ENCODE results near the gene AMZ1. TPM values are rescaled to one million over a fixed set of nuclear protein-coding genes. Genes with fewer than 3 reads are reported as not detected.
A peak's percentile ranks its signal among the peaks of the same experiment; 100 is the strongest.
"Not testable (repeated sequence)": the region's sequence is repeated elsewhere in the genome, so short reads cannot be mapped to it uniquely, and the experiment has no call there.

Gene AMZ1
- total RNA-seq, 2 experiments from 2014 or later, result 0.29 to 0.40 TPM

- peak; percentile 41 for ATAC-seq
- DNase-seq; H3K4me1 Mint-ChIP-seq; H3K27ac Mint-ChIP-seq; H3K9me3 Mint-ChIP-seq (ENCODE audit: low read depth); H3K36me3 Mint-ChIP-seq; H3K4me3 Mint-ChIP-seq: not testable (repeated sequence)
- peaks cover 30% of the 10 kb centered on the region for H3K27me3 Mint-ChIP-seq
- CTCF ChIA-PET, result interaction anchor here (1.1 to 4.0 kb wide), 5 partner anchors 8 to 201 kb away, joined by 4 to 41 read pairs (median 10); no protein-coding TSS in a partner anchor
These were observed 8.6 kb upstream of the AMZ1 start for GRCh38 chr7:2679135-2680127.

DNA sequence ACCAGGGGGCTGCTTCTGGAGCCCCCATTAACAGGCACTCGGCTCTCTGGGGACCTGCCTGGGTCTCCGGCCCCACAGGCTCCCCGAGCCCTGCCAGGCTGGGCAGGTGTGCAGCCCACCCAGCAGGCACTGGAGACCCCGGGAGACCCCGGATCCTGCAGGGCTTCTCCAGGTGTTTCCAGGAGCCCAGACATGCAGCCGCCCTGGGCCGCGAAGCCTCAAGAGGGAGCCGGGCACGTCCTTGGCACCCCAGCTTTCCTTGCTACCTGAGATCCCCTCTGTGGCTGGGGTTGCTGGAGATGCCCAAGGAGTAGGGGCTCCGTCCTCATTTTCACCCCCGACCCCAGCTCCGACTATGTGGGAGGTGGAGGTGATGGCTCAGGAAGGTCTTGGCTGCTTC, 7.7 kb upstream of the AMZ1 start:
- Mint-ChIP-seq H3K4me3 (no peak overlapping the region), H3K4me1 (no peaks in the 10 kb centered on the region), H3K27me3 (peaks cover 30% of the 10 kb centered on the region), H3K27ac (no peak overlapping the region), H3K36me3 (no peaks in the 10 kb centered on the region), H3K9me3 (ENCODE audit: low read depth) (no peaks in the 10 kb centered on the region)
- CTCF ChIA-PET, result interaction anchor here (1.1 to 4.0 kb wide), 9 partner anchors 9 to 210 kb away, joined by 4 to 41 read pairs (median 8); no protein-coding TSS in a partner anchor
- ATAC-seq (no peak), DNase-seq (no peak)

GRCh38 chr7:2680792-2681490, 7.1 kb upstream of the AMZ1 start:
- no peaks in the 10 kb centered on the region for H3K4me1 Mint-ChIP-seq
- CTCF ChIA-PET, result interaction anchor here (1.2 to 4.0 kb wide), 11 partner anchors 9 to 211 kb away, joined by 3 to 41 read pairs (median 7); no protein-coding TSS in a partner anchor
- no peak overlapping the region for H3K27ac Mint-ChIP-seq
- H3K9me3 Mint-ChIP-seq (ENCODE audit: low read depth), result no peaks in the 10 kb centered on the region
- no peaks in the 10 kb centered on the region for H3K36me3 Mint-ChIP-seq
- DNase-seq (peak; percentile 64), ATAC-seq (peak; percentile 60)
- peaks cover 32% of the 10 kb centered on the region for H3K27me3 Mint-ChIP-seq
- no peak overlapping the region for H3K4me3 Mint-ChIP-seq

- ATAC-seq (no peak), DNase-seq (no peak)
- Mint-ChIP-seq H3K9me3 (ENCODE audit: low read depth) (no peaks in the 10 kb centered on the region), H3K27me3 (peaks cover 43% of the 10 kb centered on the region), H3K4me1 (no peaks in the 10 kb centered on the region), H3K36me3 (no peaks in the 10 kb centered on the region), H3K4me3 (no peak overlapping the region), H3K27ac (no peak overlapping the region)
- CTCF ChIA-PET, result interaction anchor here (1.0 to 4.0 kb wide), 10 partner anchors 8 to 230 kb away, joined by 3 to 41 read pairs (median 6); no protein-coding TSS in a partner anchor
These were observed 5.8 kb upstream of the AMZ1 start for GRCh38 chr7:2681929-2682799.

GRCh38 chr7:2684501-2684900, 3.5 kb upstream of the AMZ1 start:
- Mint-ChIP-seq H3K4me3 (no peak overlapping the region), H3K27ac (no peak overlapping the region), H3K27me3 (peaks cover 57% of the 10 kb centered on the region), H3K9me3 (ENCODE audit: low read depth) (no peaks in the 10 kb centered on the region), H3K4me1 (peaks cover 10% of the 10 kb centered on the region), H3K36me3 (no peaks in the 10 kb centered on the region)
- DNase-seq (no peak), ATAC-seq (no peak)
- CTCF ChIA-PET, result interaction anchor here (0.6 to 10.4 kb wide), 4 partner anchors 14 to 26 kb away, joined by 3 to 70 read pairs (median 7); no protein-coding TSS in a partner anchor

DNA sequence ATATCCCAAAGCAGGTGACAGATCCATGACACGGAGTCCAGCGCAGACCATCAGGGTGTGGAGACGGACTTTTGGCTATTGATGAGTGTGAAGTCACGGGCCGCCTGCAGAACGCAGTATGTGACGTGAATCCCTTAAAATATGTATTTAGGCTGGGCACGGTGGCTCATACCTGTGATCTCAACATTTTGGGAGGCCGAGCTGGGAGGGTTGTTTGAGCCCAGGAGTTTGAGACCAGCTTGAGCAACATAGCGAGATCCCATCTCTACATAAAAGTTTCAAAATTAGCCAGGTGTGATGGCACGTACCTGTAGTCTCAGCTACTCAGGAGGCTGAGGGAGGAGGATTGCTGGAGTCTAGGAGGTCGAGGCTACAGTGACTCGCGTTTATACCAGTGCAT, 1.9 kb upstream of the AMZ1 start:
- Mint-ChIP-seq H3K4me3 (no peak overlapping the region), H3K36me3 (no peaks in the 10 kb centered on the region), H3K9me3 (ENCODE audit: low read depth) (no peaks in the 10 kb centered on the region), H3K27ac (no peak overlapping the region), H3K4me1 (peaks cover 26% of the 10 kb centered on the region), H3K27me3 (peaks cover 67% of the 10 kb centered on the region)
- ATAC-seq (no peak), DNase-seq (no peak)
- CTCF ChIA-PET, result interaction anchor here (0.9 to 10.4 kb wide), 3 partner anchors 13 to 24 kb away, joined by 4 to 70 read pairs (median 11); no protein-coding TSS in a partner anchor

DNA sequence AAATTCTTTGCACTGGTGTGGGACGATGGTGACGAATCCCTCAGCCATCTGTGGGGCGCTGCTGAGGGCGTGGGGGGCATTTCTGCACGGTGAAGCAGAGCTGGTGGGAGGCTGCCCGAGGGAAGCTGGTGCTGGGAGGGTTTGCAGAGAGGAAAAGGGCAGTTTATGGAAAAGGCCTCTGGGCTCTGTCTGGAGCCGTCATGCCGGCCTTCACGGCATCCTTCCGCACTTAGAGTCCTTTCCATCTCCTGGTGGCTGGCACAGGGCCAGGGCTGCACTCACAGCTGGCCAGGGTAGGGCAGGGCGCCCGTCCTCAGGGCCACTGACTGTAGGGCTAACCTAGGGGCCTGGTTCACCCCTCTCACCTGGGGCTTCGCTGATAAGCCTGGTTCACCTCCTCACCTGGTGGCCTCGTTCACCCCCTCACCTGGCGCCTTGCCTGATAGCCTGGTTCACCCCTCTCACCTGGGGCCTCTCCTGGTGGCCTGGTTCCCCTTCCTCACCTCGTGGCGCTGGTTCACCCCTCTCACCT, 598 bp upstream of the AMZ1 start:
- CTCF ChIA-PET, result interaction anchor here (2.5 to 10.4 kb wide), 2 partner anchors 17 to 23 kb away, joined by 11 to 70 read pairs; no protein-coding TSS in a partner anchor
- Mint-ChIP-seq H3K9me3 (ENCODE audit: low read depth) (no peaks in the 10 kb centered on the region), H3K36me3 (no peaks in the 10 kb centered on the region), H3K27ac (no peak overlapping the region), H3K27me3 (peaks cover 70% of the 10 kb centered on the region), H3K4me3 (no peak overlapping the region), H3K4me1 (peaks cover 29% of the 10 kb centered on the region)
- ATAC-seq (no peak), DNase-seq (no peak)

- H3K4me1 Mint-ChIP-seq, result peaks cover 32% of the 10 kb centered on the region
- H3K27me3 Mint-ChIP-seq, result peaks cover 72% of the 10 kb centered on the region
- H3K4me3 Mint-ChIP-seq, result peak overlapping the region; percentile 53
- no peaks in the 10 kb centered on the region for H3K36me3 Mint-ChIP-seq
- ATAC-seq (peak; percentile 42), DNase-seq (no peak)
- H3K27ac Mint-ChIP-seq, result no peak overlapping the region
- CTCF ChIA-PET, result interaction anchor here (1.2 to 10.4 kb wide), 5 partner anchors 11 to 26 kb away, joined by 3 to 70 read pairs (median 15); no protein-coding TSS in a partner anchor
- H3K9me3 Mint-ChIP-seq (ENCODE audit: low read depth), result no peaks in the 10 kb centered on the region
These were observed 674 bp downstream of the AMZ1 start for GRCh38 chr7:2688409-2689342.

DNA sequence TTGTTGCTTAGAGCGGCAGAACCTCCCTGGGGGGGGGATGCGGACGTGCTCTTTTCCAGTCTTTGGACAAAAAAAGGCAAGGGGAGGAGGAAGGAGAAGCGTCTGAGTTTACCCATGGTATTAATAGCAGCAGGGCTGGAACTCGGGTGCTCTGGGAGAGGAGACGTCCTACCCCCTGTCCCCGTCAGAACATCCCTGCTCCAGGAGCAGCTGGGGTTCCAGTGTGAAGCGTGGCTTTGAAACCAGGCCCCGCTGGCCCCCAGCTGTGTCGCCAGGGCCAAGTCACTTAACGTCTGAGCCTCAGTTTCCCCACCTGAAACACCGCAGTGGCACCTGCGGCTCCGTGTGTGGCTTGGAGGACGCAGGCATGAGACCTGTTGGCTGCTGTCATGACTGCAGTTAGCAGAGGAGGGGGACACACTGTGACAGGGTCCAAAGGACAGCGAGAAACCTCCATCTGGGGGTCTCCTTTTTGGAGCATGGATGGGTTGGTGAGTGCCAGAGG, 1.4 kb downstream of the AMZ1 start:
- H3K27me3 Mint-ChIP-seq, result peaks cover 71% of the 10 kb centered on the region
- ATAC-seq (peak; percentile 7), DNase-seq (no peak)
- CTCF ChIA-PET, result interaction anchor here (1.2 to 10.4 kb wide), 5 partner anchors 9 to 25 kb away, joined by 3 to 70 read pairs (median 15); no protein-coding TSS in a partner anchor
- no peaks in the 10 kb centered on the region for H3K36me3 Mint-ChIP-seq
- no peak overlapping the region for H3K27ac Mint-ChIP-seq
- H3K9me3 Mint-ChIP-seq (ENCODE audit: low read depth), result no peaks in the 10 kb centered on the region
- H3K4me3 Mint-ChIP-seq, result peak overlapping the region; percentile 53
- H3K4me1 Mint-ChIP-seq, result peaks cover 32% of the 10 kb centered on the region

- no peak for ATAC-seq
These were observed 2.1 kb downstream of the AMZ1 start for GRCh38 chr7:2689951-2690705.

More at GRCh38 chr7:2689951-2690705, 2.1 kb downstream of the AMZ1 start:
- Mint-ChIP-seq H3K27ac (no peak overlapping the region), H3K9me3 (ENCODE audit: low read depth) (no peaks in the 10 kb centered on the region), H3K36me3 (no peaks in the 10 kb centered on the region), H3K4me3 (no peak overlapping the region), H3K27me3 (peaks cover 69% of the 10 kb centered on the region), H3K4me1 (peaks cover 32% of the 10 kb centered on the region)
- CTCF ChIA-PET, result interaction anchor here (0.7 to 10.4 kb wide), 6 partner anchors 9 to 25 kb away, joined by 3 to 70 read pairs (median 11); no protein-coding TSS in a partner anchor
- no peak for DNase-seq

Data from activated CD8-positive, alpha-beta memory T cell treated with anti-CD3 and anti-CD28 coated beads, Interleukin-2, amount 10 ng/mL, durations not matched to agents 7 days and 5 days (primary cell).